HEK293 (cell line): Measurements from ENCODE around the gene RNF215.
"Not testable (repeated sequence)": the region's sequence is repeated elsewhere in the genome, so short reads cannot be mapped to it uniquely, and the experiment has no call there.

Experiments used
- CTCF ChIA-PET: fragments of 350-600 bp; formaldehyde crosslinking; extraction: SDS; loops from one replicate; lab custom pipeline; 2021; ENCODE audit warnings: antibody characterized with exemption; lab: Yijun Ruan, JAX
- POLR2A ChIA-PET: fragments of 300-600 bp; formaldehyde crosslinking; extraction: SDS; loops from one replicate; lab custom pipeline; 2020; ENCODE audit warnings: antibody characterized with exemption, inconsistent platforms; lab: Yijun Ruan, JAX
- H3K27ac ChIP-seq: fragments of 200-500 bp; sonication (Bioruptor generic); 2 replicates; pipeline ENCODE4 v1.5.1; 2014; ENCODE audit warnings: low read depth, low read length, control low read depth, inconsistent platforms; ENCODE audit errors: extremely low read depth
- H3K36me3 ChIP-seq, 2 experiments: fragments of 200-500 bp in 1 of 2; sonication (Bioruptor generic) in 1 of 2; 1 replicate in 1 of 2; 2 replicates in 1 of 2; pipeline ENCODE4 v1.5.1; 2014 to 2017; ENCODE audit warnings: inconsistent platforms in 2 of 2, low read length in 2 of 2; ENCODE audit not compliant: control insufficient read depth in 2 of 2, insufficient read depth in 1 of 2
- H3K4me1 ChIP-seq: fragments of 200-500 bp; sonication (Bioruptor generic); 2 replicates; pipeline ENCODE4 v1.5.1; 2014; ENCODE audit warnings: mild to moderate bottlenecking, low read length, inconsistent platforms; ENCODE audit not compliant: control insufficient read depth, insufficient read depth
- H3K4me3 ChIP-seq: 2 replicates; pipeline ENCODE4 v1.5.1; 2011; ENCODE audit warnings: low read depth, mild to moderate bottlenecking, control low read depth, low read length, moderate library complexity
- H3K9me3 ChIP-seq: fragments of 200-500 bp; sonication (Bioruptor generic); 2 replicates; pipeline ENCODE4 v1.5.1; 2014; ENCODE audit warnings: low read depth, low read length, inconsistent platforms; ENCODE audit not compliant: control insufficient read depth, insufficient read depth
- GLIS1 ChIP-seq: fragments of 450-650 bp; formaldehyde crosslinking; IDR thresholded peaks from 2 replicates; pipeline ENCODE4 v1.5.1; 2016; ENCODE audit warnings: missing biosample characterization, missing genetic modification characterization
- KLF7 ChIP-seq: fragments of 450-650 bp; formaldehyde crosslinking; IDR thresholded peaks from 2 replicates; pipeline ENCODE4 v1.5.1; 2016; ENCODE audit warnings: missing biosample characterization, missing genetic modification characterization, borderline replicate concordance
- SP3 ChIP-seq: fragments of 450-650 bp; formaldehyde crosslinking; IDR thresholded peaks from 2 replicates; pipeline ENCODE4 v1.5.1; 2016; ENCODE audit warnings: missing biosample characterization, missing genetic modification characterization
- ZNF138 ChIP-seq: fragments of 450-650 bp; formaldehyde crosslinking; IDR thresholded peaks from 2 replicates; pipeline ENCODE4 v1.5.1; 2016; ENCODE audit warnings: missing biosample characterization, missing genetic modification characterization, borderline replicate concordance
- ZNF214 ChIP-seq: fragments of 450-650 bp; formaldehyde crosslinking; IDR thresholded peaks from 2 replicates; pipeline ENCODE4 v1.5.1; 2017; ENCODE audit warnings: missing biosample characterization, mild to moderate bottlenecking, missing genetic modification characterization, borderline replicate concordance
- ZNF677 ChIP-seq: fragments of 450-650 bp; IDR thresholded peaks from 2 replicates; pipeline ENCODE4 v1.5.0; 2018; ENCODE audit warnings: missing biosample characterization, mild to moderate bottlenecking, missing genetic modification characterization, moderate library complexity
- TF ChIP-seq, protein P1 (sequence below): fragments of 450-650 bp; formaldehyde crosslinking; IDR thresholded peaks from 2 replicates; pipeline ENCODE4 v1.5.1; 2016; ENCODE audit warnings: missing biosample characterization, missing genetic modification characterization
- TF ChIP-seq, protein P2 (sequence below): fragments of 450-650 bp; formaldehyde crosslinking; optimal IDR thresholded peaks from 2 replicates; pipeline ENCODE3; 2016; ENCODE audit warnings: missing biosample characterization, mild to moderate bottlenecking, missing genetic modification characterization
- TF ChIP-seq, protein P3 (sequence below): fragments of 450-650 bp; formaldehyde crosslinking; IDR thresholded peaks from 2 replicates; pipeline ENCODE4 v1.5.1; 2016; ENCODE audit warnings: missing biosample characterization, missing genetic modification characterization
- TF ChIP-seq, protein P4 (sequence below): fragments of 450-650 bp; formaldehyde crosslinking; conservative IDR thresholded peaks from 2 replicates; pipeline ENCODE4 v1.5.1; 2016; ENCODE audit warnings: low read depth, missing biosample characterization, missing genetic modification characterization

Gene RNF215

DNA sequence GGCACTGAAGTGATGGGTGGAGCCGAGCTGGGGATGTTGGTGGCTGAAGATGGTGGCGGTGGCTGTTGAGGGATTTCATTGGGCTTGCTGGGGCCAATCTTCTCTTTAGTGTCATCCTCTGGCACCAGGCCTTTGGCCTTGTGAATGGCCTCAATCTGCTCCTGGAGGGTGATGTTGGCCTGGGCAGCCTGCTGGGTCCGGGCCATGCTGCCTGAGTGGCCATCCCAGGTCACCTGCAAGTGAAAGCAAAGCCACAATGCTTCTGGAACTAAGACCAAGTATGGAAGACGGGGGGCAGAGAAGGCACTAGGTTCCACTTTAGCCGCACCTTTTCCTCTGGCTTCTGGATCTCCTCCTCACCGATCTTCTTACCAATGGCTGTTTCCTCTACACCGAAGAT is 48.4 kb downstream of the RNF215 start (continued):
- TF ChIP-seq, protein P1, sequence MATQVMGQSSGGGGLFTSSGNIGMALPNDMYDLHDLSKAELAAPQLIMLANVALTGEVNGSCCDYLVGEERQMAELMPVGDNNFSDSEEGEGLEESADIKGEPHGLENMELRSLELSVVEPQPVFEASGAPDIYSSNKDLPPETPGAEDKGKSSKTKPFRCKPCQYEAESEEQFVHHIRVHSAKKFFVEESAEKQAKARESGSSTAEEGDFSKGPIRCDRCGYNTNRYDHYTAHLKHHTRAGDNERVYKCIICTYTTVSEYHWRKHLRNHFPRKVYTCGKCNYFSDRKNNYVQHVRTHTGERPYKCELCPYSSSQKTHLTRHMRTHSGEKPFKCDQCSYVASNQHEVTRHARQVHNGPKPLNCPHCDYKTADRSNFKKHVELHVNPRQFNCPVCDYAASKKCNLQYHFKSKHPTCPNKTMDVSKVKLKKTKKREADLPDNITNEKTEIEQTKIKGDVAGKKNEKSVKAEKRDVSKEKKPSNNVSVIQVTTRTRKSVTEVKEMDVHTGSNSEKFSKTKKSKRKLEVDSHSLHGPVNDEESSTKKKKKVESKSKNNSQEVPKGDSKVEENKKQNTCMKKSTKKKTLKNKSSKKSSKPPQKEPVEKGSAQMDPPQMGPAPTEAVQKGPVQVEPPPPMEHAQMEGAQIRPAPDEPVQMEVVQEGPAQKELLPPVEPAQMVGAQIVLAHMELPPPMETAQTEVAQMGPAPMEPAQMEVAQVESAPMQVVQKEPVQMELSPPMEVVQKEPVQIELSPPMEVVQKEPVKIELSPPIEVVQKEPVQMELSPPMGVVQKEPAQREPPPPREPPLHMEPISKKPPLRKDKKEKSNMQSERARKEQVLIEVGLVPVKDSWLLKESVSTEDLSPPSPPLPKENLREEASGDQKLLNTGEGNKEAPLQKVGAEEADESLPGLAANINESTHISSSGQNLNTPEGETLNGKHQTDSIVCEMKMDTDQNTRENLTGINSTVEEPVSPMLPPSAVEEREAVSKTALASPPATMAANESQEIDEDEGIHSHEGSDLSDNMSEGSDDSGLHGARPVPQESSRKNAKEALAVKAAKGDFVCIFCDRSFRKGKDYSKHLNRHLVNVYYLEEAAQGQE, result no peak
- TF ChIP-seq ZNF138 (tag by site-specific recombination) (no peak), GLIS1 (no peak)
- TF ChIP-seq, protein P2, sequence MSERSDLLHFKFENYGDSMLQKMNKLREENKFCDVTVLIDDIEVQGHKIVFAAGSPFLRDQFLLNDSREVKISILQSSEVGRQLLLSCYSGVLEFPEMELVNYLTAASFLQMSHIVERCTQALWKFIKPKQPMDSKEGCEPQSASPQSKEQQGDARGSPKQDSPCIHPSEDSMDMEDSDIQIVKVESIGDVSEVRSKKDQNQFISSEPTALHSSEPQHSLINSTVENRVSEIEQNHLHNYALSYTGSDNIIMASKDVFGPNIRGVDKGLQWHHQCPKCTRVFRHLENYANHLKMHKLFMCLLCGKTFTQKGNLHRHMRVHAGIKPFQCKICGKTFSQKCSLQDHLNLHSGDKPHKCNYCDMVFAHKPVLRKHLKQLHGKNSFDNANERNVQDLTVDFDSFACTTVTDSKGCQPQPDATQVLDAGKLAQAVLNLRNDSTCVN (tag by site-specific recombination), result no peak

DNA sequence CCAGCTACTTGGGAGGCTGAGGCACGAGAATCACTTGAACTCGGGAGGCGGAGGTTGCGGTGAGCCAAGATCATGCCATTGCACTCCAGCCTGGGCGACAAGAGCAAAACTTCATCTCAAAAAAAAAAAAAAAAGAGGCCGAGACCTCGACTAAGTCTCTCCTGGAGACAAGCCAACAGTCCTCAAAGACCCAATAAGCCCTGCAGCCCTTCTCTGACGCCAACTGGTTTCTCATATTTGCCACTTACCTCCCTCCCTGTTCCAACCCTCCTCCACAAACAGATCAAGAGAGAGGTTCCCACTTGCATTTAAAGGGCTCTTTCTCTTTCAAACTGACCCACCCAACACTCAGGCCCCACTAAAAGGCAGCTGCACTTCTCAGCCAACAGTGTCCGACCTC is 48.9 kb downstream of the RNF215 start:
- H3K9me3 ChIP-seq, H3K4me3 ChIP-seq, H3K4me1 ChIP-seq, H3K27ac ChIP-seq: not testable (repeated sequence)
- POLR2A ChIA-PET, result interaction anchor here (0.7 to 1.2 kb wide), 3 partner anchors 11 to 615 kb away, joined by 3 to 5 read pairs (median 3); partner anchors contain the start of genes CCDC157, SF3A1 and TBC1D10A
- peaks cover 74 to 100% of the 10 kb centered on the region in 2 experiments for H3K36me3 ChIP-seq
- CTCF ChIA-PET, result interaction anchor here (1.8 kb wide), 1 partner anchor 50 kb away, joined by 4 read pairs; no protein-coding TSS in a partner anchor

DNA sequence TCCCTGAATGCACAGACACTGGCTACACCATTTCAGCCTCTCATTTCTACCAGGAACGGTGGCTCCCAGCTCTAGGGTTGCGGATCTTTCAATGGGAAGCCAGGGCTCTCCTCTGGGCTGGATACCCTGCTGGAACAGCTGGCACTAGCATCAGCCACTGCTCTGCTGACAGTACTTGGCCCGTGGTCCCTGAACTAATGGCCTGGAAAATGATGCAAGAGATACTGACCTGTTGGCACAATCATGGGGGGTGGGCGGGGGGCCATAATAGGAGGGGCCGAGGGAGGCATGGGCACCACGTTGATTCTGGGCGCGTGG is 49.8 kb downstream of the RNF215 start:
- H3K9me3 ChIP-seq, result no peaks in the 10 kb centered on the region
- ChIA-PET CTCF (interaction anchor here (1.2 to 1.8 kb wide), 2 partner anchors 11 to 49 kb away, joined by 4 read pairs; partner anchors contain the start of gene TBC1D10A), POLR2A (no interaction called here)
- TF ChIP-seq, protein P3, sequence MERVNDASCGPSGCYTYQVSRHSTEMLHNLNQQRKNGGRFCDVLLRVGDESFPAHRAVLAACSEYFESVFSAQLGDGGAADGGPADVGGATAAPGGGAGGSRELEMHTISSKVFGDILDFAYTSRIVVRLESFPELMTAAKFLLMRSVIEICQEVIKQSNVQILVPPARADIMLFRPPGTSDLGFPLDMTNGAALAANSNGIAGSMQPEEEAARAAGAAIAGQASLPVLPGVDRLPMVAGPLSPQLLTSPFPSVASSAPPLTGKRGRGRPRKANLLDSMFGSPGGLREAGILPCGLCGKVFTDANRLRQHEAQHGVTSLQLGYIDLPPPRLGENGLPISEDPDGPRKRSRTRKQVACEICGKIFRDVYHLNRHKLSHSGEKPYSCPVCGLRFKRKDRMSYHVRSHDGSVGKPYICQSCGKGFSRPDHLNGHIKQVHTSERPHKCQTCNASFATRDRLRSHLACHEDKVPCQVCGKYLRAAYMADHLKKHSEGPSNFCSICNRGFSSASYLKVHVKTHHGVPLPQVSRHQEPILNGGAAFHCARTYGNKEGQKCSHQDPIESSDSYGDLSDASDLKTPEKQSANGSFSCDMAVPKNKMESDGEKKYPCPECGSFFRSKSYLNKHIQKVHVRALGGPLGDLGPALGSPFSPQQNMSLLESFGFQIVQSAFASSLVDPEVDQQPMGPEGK (tag by site-specific recombination), result no peak
- no peak for TF ChIP-seq ZNF677 (tag by site-specific recombination)
- no peak for TF ChIP-seq ZNF214 (tag by site-specific recombination)
- no peak for TF ChIP-seq KLF7 (tag by site-specific recombination)
- no peak for TF ChIP-seq SP3
- H3K27ac ChIP-seq, result no peak overlapping the region
- H3K4me1 ChIP-seq, result no peaks in the 10 kb centered on the region
- H3K36me3 ChIP-seq, result peaks cover 71 to 100% of the 10 kb centered on the region in 2 experiments
- no peak overlapping the region for H3K4me3 ChIP-seq

DNA sequence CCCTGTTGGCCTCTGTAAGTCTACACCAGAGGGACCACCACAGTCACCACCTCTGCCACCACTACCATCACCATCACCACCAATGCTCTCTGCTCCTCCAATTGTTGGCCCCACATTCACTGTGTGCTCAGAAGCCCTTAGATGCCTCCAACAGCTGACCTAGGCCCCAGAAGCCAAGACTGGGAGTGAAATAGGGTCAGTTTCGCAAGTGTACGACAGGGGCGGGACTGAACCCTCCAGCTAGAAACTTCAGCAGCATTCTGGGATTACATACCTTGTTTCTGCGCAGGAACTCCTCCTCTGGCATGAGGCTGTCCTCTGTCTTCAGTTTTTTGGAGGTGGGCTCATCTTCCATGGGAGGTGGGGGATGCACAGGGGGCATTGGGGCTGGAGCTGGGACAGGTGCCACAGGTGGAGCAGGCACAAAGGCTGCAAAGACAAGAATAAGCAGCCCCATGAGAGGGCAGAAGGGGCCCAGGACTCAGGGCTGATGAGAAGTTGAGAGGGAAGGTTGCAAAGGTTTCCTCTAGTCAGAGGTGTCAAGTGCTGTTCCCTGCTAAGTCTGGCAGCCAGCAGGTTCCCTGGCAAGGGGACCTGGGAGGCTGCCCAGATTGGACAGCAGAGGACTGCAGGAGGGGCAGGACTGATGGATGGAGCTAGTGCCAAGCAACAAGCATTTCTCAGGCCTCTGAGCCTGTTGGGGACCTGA is 50.3 kb downstream of the RNF215 start:
- ChIA-PET CTCF (interaction anchor here (0.7 to 1.8 kb wide), 4 partner anchors 10 to 231 kb away, joined by 4 to 6 read pairs (median 4); partner anchors contain the start of gene TBC1D10A), POLR2A (interaction anchor here (1.6 kb wide), 1 partner anchor 10 kb away, joined by 7 read pairs; the partner anchor contains the start of gene TBC1D10A)
- TF ChIP-seq, protein P4, sequence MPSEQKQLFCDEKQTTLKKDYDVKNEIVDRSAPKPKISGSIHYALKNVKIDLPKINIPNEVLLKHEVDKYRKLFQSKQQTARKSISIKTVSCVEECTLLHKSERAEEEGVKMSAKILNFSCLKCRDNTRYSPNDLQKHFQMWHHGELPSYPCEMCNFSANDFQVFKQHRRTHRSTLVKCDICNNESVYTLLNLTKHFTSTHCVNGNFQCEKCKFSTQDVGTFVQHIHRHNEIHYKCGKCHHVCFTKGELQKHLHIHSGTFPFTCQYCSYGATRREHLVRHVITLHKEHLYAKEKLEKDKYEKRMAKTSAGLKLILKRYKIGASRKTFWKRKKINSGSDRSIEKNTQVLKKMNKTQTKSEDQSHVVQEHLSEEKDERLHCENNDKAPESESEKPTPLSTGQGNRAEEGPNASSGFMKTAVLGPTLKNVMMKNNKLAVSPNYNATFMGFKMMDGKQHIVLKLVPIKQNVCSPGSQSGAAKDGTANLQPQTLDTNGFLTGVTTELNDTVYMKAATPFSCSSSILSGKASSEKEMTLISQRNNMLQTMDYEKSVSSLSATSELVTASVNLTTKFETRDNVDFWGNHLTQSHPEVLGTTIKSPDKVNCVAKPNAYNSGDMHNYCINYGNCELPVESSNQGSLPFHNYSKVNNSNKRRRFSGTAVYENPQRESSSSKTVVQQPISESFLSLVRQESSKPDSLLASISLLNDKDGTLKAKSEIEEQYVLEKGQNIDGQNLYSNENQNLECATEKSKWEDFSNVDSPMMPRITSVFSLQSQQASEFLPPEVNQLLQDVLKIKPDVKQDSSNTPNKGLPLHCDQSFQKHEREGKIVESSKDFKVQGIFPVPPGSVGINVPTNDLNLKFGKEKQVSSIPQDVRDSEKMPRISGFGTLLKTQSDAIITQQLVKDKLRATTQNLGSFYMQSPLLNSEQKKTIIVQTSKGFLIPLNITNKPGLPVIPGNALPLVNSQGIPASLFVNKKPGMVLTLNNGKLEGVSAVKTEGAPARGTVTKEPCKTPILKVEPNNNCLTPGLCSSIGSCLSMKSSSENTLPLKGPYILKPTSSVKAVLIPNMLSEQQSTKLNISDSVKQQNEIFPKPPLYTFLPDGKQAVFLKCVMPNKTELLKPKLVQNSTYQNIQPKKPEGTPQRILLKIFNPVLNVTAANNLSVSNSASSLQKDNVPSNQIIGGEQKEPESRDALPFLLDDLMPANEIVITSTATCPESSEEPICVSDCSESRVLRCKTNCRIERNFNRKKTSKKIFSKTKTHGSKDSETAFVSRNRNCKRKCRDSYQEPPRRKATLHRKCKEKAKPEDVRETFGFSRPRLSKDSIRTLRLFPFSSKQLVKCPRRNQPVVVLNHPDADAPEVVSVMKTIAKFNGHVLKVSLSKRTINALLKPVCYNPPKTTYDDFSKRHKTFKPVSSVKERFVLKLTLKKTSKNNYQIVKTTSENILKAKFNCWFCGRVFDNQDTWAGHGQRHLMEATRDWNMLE (tag by site-specific recombination), result no peak

More for the DNA sequence above, 50.3 kb downstream of the RNF215 start:
- H3K27ac ChIP-seq, result no peak overlapping the region
- H3K4me3 ChIP-seq, result no peak overlapping the region
- H3K36me3 ChIP-seq, result peaks cover 66 to 99% of the 10 kb centered on the region in 2 experiments
- no peaks in the 10 kb centered on the region for H3K4me1 ChIP-seq
- H3K9me3 ChIP-seq, result no peaks in the 10 kb centered on the region
